Stimulated activated CD8-positive, alpha-beta memory T cell treated with anti-CD3 and anti-CD28 coated beads, Interleukin-4, amount 100 ng/mL, for 1 hour (primary cell): Measurements from ENCODE around the gene NPAS3.

Experiments used
- DNase-seq, 2 donors: peaks; one replicate each; pipeline ENCODE4 v3.0.0-alpha.2; 2020; ENCODE audit warnings: low read depth in 2 of 2, low spot score in 1 of 2

Gene NPAS3

DNA sequence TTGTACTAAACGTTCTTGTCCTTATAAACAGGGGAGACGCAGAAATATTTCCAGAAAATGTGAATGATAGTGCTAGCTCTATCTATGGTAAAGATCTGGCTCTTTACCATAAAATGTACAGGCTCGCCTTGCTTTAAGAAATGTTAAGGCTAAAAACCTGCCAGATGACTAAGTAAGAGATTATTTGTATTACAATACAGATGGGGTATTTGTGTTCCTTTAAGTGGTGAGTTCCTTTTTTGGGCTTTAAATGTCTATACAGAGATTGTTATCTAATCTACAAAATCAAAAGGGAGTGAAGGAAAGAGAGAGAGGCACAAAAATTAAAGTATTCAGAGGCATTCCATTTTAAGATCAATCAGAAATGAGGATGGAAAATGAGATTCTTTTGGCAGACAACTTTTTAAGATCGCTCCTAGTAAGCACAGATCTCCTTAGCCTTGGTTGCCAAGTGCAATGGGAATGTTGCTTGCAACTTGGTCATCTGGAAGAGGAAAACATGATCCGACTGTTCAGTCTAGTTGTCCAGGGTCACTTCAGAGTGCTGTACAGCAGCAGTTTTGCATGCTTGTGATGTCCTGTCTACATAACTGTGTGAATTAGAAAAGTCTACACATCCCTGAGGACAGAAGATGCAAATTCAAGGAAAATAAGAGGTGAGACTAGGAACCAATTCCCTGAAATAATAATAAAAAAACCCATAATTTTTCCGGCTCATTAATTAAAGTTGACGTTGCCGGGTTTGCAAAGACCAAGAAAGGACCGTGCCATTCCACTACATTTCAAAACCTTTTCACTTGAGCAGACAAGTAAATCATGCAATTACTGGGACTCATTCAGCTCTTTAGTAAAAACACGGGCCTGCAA lies 631.4 kb downstream of the NPAS3 start:
- DNase-seq = no peak

DNA sequence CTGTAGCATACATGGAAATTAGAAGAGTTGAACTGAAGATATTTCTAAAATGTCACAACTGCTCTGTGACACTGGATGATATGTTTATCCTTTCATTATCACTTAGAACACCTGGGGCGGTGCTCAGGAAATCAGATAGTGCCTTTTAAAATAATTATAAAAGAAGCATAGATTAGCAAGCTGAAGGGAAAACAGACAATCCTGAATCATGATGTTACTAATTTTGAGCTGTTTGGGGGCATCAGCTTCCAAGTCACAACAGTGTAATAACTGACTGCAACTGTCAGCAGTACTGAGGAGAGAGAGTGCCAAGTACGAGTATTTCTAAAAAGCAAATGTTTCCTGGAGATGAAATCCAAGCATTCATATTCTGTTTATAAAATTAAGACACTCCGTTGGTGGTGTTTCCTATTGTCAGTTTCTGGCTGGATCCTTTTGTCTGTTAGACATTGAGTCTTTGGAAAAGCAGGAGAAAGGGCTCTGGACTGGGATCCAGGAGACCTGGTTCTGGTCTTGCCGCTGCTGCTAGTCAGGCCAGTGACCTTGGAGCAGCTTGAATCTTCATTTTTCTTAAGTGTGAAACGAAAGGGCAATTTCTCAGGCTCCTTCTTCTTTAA lies 632.1 kb downstream of the NPAS3 start:
- DNase-seq = no peak

DNA sequence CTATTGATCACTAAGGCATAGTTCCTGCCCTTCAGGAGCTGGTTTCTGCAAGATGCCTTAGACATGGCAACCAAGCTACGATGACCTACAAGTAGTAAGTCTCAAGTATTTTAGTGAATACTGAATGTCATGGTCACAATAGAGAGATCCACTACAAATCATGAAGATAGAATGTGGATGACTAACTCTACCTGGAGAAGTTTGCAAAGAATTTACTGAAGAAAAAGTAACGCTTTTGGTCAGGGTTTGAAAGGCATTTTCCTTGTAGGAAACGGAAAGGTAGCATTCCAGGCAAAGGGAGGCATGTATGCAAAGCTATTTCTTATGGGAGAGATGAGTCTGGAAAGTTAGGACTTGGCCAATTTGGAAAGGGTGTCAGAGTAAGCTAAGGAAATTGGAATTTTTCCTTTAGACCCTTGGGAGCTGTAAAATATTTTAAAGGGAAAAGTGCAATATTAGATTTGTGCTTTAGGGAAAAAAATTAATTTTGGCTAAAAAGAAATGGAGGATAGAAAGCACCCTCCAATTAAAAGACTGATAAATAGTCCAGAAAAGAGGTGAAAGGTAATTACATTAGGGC lies 634.7 kb downstream of the NPAS3 start:
- no peak for DNase-seq

DNA sequence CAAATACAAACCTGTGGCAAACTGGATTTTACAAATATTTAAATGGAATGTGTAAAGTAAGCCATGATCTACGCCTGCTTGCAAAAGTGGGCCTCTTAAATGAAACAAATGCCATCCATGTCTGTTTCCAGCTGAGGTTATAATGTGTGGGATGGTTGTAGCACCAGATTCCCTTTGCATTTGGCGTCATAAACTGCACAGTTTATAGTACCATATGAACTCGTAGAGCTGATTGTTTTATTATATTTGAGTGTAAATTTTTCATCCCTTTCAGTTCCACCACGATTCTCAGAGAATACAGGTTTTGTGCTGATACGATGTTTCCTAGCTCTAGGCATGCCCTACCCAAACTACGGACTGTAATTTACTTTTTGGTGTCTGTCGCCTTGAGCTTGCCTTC lies 637.3 kb downstream of the NPAS3 start:
- no peak for DNase-seq

DNA sequence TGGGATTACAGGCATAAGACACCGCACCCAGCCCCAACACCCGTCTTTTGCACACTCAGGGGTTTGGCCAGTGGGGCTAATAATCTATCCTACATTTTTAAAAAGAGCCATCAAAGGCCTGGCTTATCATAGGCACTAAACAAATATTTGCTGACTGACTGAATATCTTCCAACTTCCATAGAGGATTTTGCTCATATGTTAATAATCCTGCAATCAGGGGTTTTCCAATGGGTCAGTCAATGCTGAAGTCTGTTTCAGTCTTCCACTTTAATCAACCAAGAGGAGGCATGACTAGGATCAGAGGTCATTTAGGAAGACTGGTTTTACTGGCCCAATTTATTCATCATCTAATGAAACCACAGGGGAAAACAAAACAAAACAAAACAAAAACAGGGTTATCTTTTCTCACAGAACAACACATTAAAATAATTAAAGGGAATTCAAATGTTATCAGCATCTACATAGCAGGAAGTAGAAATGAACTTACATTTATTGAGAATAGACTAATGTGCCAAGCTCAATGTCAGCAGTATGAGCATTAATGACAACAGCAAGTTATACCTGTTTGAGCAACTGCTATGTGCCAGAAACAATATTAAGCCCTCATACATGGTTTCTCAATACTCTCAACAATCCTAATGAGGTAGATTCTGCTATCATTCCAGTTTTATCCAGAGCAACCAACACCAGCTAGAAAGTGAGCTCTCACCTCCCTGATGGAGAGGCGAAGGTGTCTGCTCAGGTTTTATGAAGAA lies 640.0 kb downstream of the NPAS3 start:
- DNase-seq = no peak

DNA sequence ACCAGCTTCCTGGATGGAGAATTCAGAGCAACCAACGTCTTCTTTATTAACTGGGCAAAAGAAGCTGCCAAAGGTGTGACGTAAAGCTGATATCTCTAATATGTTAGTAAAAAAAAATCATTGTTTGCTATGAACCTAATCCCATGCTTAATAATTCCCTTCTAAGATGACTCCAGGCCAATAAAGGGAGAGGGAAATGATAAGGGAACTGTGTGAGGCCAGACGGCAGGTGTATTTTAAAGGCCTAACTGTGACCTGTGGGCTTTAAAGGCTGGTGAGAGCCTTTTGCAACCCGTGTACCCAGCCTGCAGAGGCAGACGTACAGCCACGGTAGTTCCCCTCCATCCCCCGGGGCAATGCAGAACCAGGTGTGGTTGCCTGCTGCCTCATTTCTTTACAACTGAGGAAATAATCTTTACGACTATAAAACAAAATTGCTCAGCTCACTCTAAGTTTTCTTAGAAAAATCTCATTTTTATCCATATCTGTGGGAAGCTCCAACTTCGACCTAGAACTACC lies 641.6 kb downstream of the NPAS3 start:
- no peak for DNase-seq

DNA sequence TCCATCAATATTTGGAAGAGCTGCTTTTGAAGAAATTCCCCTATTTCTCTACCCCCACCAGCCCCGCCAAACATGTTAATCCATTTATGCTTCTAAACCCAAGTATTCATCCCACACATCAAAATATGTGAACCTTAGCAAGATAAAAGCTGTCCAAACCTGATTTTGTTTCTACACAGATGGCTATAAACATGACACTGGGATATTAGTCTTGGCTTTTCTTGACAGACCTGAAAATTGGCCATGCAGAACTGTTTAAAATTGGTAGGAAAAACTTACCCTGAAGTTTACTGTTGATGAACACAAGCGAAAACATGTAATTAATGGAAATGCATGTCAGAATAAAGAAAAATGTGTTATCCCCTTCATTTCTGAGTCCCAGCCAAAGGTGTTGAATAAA lies 642.2 kb downstream of the NPAS3 start:
- DNase-seq = no peak

DNA sequence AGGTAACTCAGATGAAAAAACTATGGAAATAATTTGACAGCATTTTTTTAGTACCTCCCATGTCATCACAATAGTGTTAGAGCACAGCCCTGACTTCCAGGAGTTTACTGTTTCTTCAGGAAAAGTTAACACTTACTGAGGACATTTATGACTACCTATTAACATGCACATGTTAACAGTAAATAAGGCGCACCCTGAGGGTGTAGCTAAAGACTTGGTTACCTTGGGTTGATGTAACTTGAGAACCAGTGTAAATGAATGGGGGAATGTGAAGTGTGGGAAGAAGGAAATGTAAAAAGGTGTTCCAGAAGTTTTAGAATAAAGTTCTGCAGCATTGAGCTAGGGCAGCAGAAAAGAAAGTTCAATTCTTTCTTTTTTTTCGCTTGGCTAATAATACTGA lies 646.0 kb downstream of the NPAS3 start:
- DNase-seq = no peak

DNA sequence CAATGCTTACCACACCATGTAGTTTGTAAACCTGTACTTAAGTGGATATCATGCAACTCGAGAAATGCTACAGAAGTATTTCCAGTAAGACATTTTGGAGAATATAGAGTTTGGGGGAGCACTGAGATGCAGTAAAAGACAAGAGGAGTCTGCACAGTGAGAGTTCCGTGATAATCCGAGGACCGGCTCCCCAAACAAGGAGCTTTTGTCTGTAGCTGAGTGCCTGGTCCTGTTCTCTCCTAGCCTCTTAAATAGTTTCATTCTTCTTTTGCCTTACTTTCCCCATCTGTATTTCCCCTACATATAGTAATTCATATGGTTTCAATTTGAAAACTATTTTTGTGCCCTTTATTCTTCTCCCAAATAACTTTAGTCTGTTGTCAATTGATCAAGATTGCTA lies 648.1 kb downstream of the NPAS3 start:
- DNase-seq = no peak

DNA sequence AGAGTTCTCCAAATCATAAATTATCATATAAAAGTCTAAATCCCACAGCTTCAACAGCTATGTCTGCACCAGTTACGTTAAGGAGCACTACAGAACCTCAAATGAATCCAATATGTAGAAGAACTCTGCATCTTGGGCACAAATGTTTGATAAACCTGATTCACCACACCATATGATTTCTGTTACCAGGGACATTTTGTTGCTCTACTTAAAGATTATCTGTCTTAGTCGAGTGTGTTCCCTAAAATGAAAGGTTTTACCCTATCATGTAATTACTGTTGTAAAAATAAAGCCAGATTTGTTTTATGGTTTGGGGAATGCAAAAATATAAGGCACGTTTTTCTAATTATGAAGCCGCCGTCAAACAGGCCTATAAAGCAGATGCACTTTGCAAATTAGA lies 649.1 kb downstream of the NPAS3 start:
- no peak for DNase-seq

DNA sequence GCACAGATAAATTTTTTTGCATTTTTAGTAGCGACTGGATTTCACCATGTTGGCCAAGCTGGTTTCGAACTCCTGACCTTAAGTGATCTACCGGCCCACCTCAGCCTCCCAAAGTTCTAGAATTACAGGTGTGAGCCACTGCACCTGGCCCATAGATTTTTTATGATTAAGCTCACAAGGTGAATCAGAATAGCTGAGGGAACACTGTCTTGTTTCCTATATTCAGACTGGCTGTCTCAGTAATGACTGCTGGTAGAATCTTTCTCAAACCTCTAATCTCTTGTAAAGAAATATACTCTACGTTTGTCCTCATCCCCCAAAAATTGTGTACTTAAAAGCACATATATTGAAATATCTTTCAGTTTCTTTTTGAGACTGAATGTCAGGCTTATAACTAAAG lies 650.1 kb downstream of the NPAS3 start:
- DNase-seq = no peak

DNA sequence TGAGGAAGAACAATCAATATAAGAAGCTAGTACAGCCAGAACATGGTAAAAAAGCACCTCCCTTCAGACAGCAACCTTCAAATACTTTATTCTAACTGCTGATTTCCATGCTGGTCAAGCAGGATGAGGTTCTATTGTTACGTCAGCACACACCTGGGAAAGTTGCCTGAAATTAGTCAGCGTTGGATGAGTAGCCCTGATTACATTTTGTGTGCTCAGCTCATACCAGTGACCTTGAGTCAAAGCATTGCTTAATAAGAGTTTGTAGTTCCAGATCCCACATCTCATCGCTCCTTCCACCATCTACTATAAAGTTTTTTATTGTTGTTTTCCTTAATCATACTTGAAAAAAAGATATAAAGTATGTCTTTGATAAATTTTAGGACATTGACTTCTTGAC lies 650.7 kb downstream of the NPAS3 start:
- DNase-seq = no peak

DNA sequence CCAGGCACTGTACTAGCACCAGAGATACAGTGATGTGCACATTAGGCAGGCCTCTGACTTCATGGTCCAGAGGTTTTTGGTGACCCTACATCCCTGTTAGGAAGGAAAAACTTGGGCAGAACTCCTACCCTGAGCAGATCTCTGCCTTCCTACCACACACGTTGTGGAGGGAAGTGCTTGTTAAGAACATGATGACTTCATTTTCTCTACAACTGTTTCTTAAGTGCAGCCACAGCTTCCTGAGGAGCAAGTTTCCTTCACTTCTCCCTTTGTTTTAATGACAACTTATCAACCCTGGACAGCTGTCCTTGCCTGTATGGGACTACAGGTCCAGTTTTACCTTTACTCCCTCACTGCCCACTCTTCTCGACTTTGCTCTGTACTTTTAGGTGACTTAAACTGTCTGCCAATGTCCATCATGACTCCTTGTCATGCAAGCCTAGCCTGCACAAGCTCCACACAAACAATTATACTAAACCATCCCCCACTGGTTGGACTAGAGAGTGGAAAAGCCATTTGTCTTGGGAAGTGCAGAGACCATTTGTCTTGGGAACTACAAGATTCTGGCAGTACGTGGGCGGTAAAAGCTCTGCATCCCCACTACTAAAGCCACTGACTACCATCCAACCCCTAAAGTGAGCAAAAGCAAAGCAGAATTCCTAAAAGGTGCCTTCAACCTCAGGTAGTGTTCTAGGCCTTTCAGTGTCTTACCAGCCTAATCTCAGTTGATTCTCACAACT lies 652.4 kb downstream of the NPAS3 start:
- DNase-seq = no peak

DNA sequence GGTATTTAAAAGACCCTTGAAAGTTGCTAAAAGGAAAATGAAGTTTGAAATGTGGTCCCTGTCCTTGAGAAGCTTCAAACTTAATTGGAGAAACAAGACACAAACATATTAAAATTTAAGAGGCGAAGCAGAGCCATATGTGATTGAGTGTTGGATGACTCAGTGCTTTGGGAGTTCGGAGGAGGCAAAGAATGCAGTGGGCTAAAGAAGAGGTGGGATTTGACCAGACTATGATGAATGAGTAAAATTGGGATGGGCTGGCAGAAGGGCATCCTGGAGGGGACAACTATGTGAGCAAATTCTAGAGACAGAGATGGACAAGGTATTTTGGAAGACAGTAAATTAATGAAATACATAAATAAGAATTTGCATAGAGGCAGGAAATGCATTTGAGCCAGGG lies 653.6 kb downstream of the NPAS3 start:
- DNase-seq = no peak

DNA sequence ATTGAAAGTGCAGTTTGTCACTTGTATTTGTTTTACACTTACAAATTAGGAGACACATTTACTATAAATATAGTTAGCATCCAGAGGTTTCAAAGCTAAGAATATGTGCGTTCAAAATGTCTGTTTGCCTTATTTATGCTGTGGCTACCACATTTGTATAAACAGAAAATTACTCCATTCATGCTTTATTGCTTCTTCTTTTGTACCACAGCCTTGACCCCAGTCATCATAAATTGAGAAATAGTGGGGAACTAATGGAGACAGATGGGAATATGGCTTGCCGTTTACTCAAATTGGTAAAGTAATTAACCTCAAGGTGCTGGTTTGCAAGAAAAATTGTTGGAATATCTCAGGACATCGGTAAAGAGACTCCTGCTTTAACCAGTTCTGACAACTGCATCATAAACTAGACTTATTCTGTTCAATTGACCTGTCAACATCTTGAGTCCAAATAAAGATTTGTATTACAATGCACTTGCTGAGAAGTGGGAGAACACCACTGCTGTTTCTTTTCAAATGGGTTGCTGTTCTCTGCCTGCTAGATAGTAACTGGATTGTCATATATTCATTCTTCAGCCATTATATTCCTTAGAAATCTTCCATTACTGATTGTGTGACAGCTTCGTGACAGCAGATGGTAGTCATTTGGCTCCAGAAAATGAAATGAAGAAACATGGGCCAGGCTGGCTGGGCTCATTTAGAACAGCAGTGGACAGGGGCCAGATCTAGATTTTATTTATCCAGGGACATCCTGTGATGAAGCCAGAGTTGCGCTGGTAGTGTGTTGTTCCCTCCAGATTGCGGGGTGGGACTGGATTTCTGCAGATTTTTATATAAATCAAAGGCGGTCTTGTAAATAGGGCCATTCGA lies 657.8 kb downstream of the NPAS3 start:
- no peak for DNase-seq

DNA sequence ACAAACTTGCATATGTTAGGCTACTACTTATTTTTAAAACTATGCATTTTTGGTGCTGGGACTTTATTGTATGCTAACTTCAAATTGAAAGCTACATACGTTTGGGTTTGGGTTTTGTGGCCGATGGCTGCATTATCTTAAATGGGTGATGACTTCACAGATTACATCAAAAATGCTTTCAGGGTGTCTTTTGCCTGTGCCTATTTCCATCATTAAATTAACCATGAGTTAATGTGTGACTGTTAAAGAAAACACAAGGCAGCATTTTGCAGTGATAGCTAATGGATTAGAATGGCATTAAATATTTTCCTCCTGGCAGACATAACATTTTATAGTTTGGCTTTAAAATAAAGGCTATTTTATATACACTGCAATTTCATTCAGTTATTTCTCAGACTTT lies 659.9 kb downstream of the NPAS3 start:
- no peak for DNase-seq

DNA sequence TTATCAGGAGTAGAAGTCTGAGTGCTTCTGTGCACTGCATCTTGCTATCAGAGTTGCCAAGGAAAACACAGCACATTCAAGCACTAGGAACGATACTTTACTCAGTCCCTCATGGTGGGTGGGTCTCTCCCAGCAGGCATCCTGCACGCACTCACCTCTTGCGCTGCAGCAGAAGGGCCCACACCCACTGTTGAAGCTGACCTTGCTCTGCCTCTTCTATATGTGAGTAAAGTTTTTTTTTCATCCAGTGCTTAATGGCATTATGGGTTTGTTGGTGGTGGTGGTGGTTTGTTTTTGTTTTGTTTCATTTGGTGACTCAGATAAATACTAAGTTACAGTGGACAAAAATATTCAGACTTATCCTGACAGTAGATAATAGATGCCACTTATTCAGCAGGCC lies 663.7 kb downstream of the NPAS3 start:
- DNase-seq = no peak

DNA sequence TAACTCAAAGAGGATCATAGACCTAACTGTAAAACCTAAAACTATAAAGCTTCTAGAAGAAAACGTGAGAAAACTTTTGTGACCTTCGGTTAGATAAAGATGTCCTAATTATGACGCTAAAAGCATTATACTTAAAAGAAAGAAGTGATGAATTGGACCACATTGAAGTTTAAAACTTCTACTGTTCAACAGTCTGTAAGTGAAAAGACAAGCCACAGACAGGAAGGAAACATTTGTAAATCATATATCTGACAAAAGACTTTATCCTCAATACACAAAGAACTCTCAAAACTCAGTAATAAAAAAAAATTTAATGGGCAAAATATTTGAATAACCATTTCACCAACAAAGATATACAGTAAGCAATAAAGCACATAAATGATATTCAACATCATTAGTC lies 667.9 kb downstream of the NPAS3 start:
- no peak for DNase-seq

DNA sequence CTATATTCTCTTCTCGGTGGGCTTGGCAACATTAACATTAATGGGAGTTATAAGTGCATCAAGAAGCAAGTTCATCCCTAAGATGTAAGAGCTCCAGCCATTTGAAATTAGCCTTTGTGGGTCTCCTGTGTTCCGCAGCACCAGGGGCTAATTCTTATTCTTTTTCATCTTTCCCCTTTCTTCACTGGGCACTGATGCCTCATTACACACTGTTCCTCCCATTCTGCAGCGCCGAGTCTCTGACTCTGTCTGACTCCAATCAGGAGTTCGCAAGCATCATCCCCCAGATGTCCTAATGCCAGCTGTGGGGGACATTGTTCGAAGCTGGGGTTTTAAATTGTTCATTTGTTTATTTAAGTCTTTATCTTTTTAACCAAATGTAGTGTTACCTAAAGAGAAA lies 670.9 kb downstream of the NPAS3 start:
- DNase-seq = no peak

DNA sequence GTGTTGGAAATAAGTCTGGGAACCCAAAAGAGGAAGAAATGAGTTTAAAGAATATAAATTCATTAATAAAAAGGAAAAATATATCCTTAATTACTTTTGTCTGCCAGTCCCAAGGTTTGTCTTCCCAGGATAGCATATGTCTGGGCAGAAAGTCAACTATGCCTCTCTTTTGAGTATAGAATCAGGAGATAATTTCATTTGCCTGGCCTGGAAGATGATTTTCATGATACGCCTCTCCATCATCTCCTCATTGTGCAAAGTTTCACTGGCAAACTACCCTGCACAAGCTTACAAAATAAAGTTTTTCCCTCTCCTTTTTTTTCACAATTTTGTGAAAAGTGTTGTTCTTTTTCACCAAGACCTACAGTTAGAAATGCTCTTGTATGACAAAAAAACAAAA lies 671.4 kb downstream of the NPAS3 start:
- no peak for DNase-seq
